ENCODE results near the gene HOXA10.

Gene HOXA10

DNA sequence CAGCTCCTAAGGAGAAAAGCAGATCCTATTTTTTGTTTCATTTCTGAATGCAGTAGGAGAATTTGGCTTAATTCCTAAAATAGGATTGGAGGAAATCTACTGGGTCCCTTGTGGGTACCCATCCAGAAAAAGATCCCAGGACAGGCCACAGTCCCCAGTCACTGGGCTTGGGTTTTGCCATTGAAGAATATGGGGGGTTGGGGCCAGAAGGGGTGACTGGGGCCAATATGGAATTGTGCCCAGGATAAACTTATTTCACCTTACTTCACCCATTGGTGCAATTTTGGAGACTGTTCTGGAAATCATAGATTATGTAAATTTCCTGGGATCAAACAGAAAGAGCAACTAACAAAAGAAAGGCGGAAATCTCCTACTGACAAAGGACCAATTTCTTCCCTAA is 35.6 kb downstream of the HOXA10 start:
- Histone ChIP-seq H3K27me3 (peaks cover 100% of the 10 kb centered on the region), H3K4me3 (ENCODE audit: low read depth, low read length) (no peak overlapping the region), H3K36me3 (no peaks in the 10 kb centered on the region), H3K4me1 (no peaks in the 10 kb centered on the region), H3K9me3 (no peaks in the 10 kb centered on the region)
- TF ChIP-seq, protein P1, sequence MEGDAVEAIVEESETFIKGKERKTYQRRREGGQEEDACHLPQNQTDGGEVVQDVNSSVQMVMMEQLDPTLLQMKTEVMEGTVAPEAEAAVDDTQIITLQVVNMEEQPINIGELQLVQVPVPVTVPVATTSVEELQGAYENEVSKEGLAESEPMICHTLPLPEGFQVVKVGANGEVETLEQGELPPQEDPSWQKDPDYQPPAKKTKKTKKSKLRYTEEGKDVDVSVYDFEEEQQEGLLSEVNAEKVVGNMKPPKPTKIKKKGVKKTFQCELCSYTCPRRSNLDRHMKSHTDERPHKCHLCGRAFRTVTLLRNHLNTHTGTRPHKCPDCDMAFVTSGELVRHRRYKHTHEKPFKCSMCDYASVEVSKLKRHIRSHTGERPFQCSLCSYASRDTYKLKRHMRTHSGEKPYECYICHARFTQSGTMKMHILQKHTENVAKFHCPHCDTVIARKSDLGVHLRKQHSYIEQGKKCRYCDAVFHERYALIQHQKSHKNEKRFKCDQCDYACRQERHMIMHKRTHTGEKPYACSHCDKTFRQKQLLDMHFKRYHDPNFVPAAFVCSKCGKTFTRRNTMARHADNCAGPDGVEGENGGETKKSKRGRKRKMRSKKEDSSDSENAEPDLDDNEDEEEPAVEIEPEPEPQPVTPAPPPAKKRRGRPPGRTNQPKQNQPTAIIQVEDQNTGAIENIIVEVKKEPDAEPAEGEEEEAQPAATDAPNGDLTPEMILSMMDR (IDR thresholded peaks at IDR 0.05; ENCODE audit: low read depth, low read length): no peak
- no peak for DNase-seq

DNA sequence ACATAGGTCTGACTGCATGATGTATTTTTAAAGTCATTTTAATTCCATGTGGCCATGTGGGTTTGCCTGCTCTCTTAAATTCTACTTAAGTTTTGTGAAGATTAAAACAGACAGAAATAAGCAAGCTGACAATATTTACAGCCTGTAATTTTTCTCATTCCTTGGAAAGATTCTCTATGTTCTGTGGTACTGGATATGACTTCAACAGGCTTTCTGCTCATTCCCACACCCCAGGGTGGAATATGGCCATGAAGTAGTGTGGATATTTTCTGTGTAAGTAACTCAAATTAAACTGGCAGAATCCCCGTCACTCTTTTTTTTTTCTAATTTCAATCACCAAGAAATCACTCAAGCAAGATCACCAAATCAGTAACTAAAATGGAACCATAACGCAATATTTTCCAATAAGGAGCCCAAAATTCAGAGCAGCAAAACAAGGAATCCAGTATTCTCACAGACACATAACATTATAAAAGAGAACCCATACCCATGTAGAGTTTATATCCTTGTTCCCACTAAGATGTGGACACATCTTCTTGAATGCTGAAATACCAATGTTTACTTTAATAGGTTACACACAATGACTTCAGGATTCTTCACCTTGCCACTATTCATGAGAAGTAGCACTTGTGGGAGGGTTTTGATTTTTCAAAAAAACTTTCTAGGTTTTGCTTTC is 36.3 kb downstream of the HOXA10 start:
- H3K4me1 ChIP-seq: no peaks in the 10 kb centered on the region
- no peak overlapping the region for H3K4me3 ChIP-seq (ENCODE audit: low read depth, low read length)
- TF ChIP-seq, protein P1 (IDR thresholded peaks at IDR 0.05; ENCODE audit: low read depth, low read length): no peak
- H3K27me3 ChIP-seq: peaks cover 100% of the 10 kb centered on the region
- H3K9me3 ChIP-seq: no peaks in the 10 kb centered on the region
- H3K36me3 ChIP-seq: no peaks in the 10 kb centered on the region
- DNase-seq: no peak

DNA sequence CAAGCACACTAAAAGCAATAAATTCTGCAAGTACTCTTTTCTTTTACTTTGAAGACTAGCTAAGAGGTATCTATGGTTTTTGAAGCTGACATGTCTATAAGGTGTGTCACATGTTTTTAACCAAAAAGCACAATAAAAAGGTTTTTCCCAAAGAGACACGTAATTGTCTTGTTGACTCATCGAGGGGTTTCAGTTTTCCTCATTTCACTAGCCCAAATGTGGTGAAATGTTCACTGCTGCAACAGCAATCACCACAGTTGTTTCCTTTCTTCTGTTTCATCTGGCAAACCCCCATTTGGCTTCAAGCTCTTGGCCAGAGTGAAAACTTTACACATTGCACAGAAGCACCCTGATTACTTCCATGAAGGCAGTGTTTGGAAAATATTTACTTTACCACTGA is 39.7 kb downstream of the HOXA10 start:
- Histone ChIP-seq H3K9me3 (no peaks in the 10 kb centered on the region), H3K4me3 (ENCODE audit: low read depth, low read length) (no peak overlapping the region), H3K27me3 (peaks cover 98% of the 10 kb centered on the region), H3K36me3 (no peaks in the 10 kb centered on the region), H3K4me1 (no peaks in the 10 kb centered on the region)
- no peak for DNase-seq
- TF ChIP-seq, protein P1 (IDR thresholded peaks at IDR 0.05; ENCODE audit: low read depth, low read length): no peak

DNA sequence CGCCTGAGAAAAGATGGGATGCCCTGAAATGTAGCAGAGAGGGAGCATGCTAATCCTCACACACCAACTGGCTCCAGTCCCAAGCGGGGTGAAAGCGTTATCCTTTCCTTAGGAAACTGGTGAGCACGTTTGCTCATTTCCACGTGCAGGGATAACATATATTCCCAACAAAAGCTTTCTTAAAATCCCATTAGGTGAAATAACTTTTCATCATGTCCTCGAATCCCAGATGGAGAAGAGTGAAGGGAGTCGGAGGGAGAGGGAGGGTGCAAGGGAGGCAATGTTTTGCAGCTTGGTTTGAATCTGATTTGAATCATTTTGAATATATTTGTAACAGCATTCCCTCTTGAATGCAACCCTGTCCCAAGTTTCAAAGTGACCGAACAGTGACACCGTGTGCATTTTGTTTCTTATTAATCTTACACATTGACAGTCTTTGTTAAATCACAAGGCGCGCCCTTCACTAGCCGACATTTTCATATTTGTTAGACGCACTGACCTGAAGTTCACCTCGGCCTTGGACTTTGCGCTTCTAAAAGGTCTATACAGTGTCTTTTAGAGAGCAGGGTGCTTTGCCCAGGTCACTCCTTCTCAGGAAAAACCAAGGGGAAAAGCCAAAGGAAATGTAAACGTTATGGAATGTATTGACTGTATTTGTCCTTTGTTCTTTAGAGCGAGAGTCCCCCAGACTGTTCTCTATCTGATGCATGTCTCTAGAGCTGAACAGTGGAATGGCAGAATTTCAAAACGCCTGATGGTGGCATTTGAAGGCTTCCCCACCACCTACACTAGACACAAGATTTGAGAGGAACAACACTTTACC is 40.5 kb downstream of the HOXA10 start:
- H3K4me1 ChIP-seq: no peaks in the 10 kb centered on the region
- peaks cover 98% of the 10 kb centered on the region for H3K27me3 ChIP-seq
- TF ChIP-seq, protein P1 (IDR thresholded peaks at IDR 0.05; ENCODE audit: low read depth, low read length): no peak
- no peaks in the 10 kb centered on the region for H3K36me3 ChIP-seq
- no peaks in the 10 kb centered on the region for H3K9me3 ChIP-seq
- DNase-seq: no peak
- no peak overlapping the region for H3K4me3 ChIP-seq (ENCODE audit: low read depth, low read length)

DNA sequence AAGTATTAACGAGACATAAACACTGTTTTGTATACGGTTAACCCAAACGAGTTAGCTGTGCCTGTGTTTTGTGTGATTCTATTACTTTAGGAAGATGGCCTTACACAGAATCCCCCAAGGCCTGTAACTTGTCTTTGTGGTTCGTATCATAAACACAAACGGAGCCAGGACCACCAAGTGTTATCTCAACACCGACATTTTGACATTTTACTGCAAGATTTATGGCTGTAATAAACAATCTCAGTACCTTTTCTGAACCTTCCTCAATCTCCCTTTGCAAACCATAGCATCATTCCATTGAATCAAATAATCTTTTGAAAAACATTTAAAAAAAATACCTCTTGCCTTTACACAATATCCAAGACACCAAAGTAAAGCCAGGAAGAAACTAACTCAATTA is 41.1 kb downstream of the HOXA10 start:
- no peaks in the 10 kb centered on the region for H3K9me3 ChIP-seq
- DNase-seq: no peak
- H3K4me1 ChIP-seq: no peaks in the 10 kb centered on the region
- no peaks in the 10 kb centered on the region for H3K36me3 ChIP-seq
- no peak overlapping the region for H3K4me3 ChIP-seq (ENCODE audit: low read depth, low read length)
- TF ChIP-seq, protein P1 (IDR thresholded peaks at IDR 0.05; ENCODE audit: low read depth, low read length): no peak
- peaks cover 98% of the 10 kb centered on the region for H3K27me3 ChIP-seq

DNA sequence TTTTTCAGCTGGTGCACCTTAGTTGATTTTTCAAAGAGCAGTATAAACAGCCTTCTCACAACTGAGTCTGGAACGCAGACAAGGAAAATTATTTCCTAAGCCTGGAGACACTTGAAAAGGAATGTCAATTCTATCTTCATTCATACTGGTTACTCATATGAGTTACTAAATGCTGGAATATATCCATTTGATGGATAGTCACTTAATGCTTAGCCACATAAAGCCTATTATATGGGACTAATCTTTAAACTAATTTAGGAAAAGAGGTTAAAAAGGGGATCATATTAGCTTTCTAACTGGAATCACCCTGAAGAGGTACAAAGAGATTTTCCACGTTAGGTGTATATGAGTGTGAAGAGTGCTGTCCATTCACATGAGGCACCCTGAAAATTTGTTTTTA is 41.9 kb downstream of the HOXA10 start:
- no peak overlapping the region for H3K4me3 ChIP-seq (ENCODE audit: low read depth, low read length)

More for the DNA sequence above, 41.9 kb downstream of the HOXA10 start:
- Histone ChIP-seq H3K9me3 (no peaks in the 10 kb centered on the region), H3K27me3 (peaks cover 98% of the 10 kb centered on the region), H3K4me1 (no peaks in the 10 kb centered on the region), H3K36me3 (no peaks in the 10 kb centered on the region)
- TF ChIP-seq, protein P1 (IDR thresholded peaks at IDR 0.05; ENCODE audit: low read depth, low read length): no peak
- DNase-seq: no peak
